NT2/D1 (cell line): ENCODE data around the gene RBMS1.

Experiments
- YY1 ChIP-seq: IDR thresholded peaks from 2 replicates; pipeline ENCODE4 v1.6.1; 2011; ENCODE audit not compliant: insufficient read length, insufficient read depth
- ZNF274 ChIP-seq: IDR thresholded peaks from 2 replicates; pipeline ENCODE4 v1.6.1; 2011; ENCODE audit warnings: mild to moderate bottlenecking, low read depth, low read length

DNA sequence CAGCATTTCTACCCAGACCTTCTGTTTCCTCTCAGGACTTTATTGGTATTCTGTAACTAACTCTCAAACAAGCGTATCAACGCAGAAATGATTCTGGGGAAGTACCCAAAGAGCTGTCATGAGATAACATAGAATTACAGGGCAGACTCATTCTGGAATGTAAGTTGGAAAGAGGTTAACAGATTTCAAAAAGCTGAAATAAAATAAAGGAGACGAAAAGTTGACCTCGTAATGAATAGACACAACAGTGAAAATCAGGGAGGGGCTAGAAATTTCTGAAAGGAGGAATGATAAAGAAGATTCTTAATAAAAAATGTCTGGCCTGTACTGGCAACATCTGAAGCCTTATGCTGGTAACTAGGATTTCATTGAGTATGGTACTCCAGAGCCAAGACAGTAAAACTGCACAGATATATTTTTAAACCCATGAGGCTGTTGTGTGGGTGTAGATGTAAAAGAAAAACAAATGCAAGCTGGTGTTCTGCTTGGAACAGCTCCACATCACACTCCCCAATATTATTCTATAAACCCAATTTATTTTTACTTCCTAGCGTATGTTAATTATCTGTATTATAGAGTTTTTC is 23.9 kb downstream of the RBMS1 start:
- no peak for TF ChIP-seq YY1
- no peak for TF ChIP-seq ZNF274
